Left hindlimb (tissue), 1 donor: ENCODE measurements around the gene PRRT1.

Source experiments
- DNase-seq: peaks from one replicate; pipeline ENCODE4 v3.0.0-alpha.2; 2018

PRRT1 gene

GRCh38 chr6:32173051-32173727, 21.4 kb upstream of the PRRT1 start:
- DNase-seq, result peak; percentile 15

- DNase-seq, result no peak
Observed at GRCh38 chr6:32171234-32171633, 19.5 kb upstream of the PRRT1 start.

GRCh38 chr6:32170294-32170693, 18.6 kb upstream of the PRRT1 start:
- DNase-seq, result no peak

- DNase-seq, result peak; percentile 16
Observed at GRCh38 chr6:32168807-32169591, 17.3 kb upstream of the PRRT1 start.

GRCh38 chr6:32168350-32168749, 16.6 kb upstream of the PRRT1 start:
- DNase-seq, result no peak

- no peak for DNase-seq
Observed at GRCh38 chr6:32167761-32168262, 16.1 kb upstream of the PRRT1 start.

- DNase-seq, result no peak
Observed at GRCh38 chr6:32167154-32167760, 15.5 kb upstream of the PRRT1 start.

GRCh38 chr6:32166411-32167061, 14.8 kb upstream of the PRRT1 start:
- no peak for DNase-seq

- DNase-seq, result no peak
Observed at GRCh38 chr6:32164295-32164694, 12.6 kb upstream of the PRRT1 start, which contains the start of gene EGFL8. EGFL8 (plus strand) TSS chr6:32164595; CDS start chr6:32166166, 1,571 bp downstream.

GRCh38 chr6:32163559-32164258, 12.0 kb upstream of the PRRT1 start:
- no peak for DNase-seq

- DNase-seq, result no peak
Observed at GRCh38 chr6:32158052-32158451, 6.3 kb upstream of the PRRT1 start.

GRCh38 chr6:32156891-32157290, 5.2 kb upstream of the PRRT1 start:
- no peak for DNase-seq

- peak; percentile 72 for DNase-seq
Observed at GRCh38 chr6:32154514-32155161, 2.9 kb upstream of the PRRT1 start.

GRCh38 chr6:32153564-32154513, 2.1 kb upstream of the PRRT1 start, which contains the start of gene PPT2:
PPT2 (plus strand) TSS chr6:32154141; CDS start chr6:32154595, 454 bp downstream.
- DNase-seq, result peak; percentile 96

GRCh38 chr6:32152769-32153563, 1.2 kb upstream of the PRRT1 start:
- DNase-seq, result no peak

- DNase-seq, result no peak
Observed at GRCh38 chr6:32151181-32151862, 417 bp downstream of the PRRT1 start.

- no peak for DNase-seq
Observed at GRCh38 chr6:32149932-32150870, 1.5 kb downstream of the PRRT1 start.
